Gastroesophageal sphincter (tissue), 3 donors: Measurements from ENCODE around the gene BDKRB1.

Experiments
- EP300 ChIP-seq: sonication (generic); formaldehyde crosslinking; IDR thresholded peaks from one replicate; pipeline ENCODE4 v1.6.1; 2017; ENCODE audit warnings: antibody characterized with exemption, mild to moderate bottlenecking
- POLR2A ChIP-seq, 2 donors: fragments of 450-650 bp; IDR thresholded peaks; one replicate each; pipeline ENCODE4 v1.6.1; 2017; ENCODE audit warnings: antibody characterized with exemption in 2 of 2, mild to moderate bottlenecking in 2 of 2, moderate library complexity in 1 of 2
- POLR2AphosphoS5 ChIP-seq: sonication (generic); formaldehyde crosslinking; IDR thresholded peaks from one replicate; pipeline ENCODE4 v1.6.1; 2017; ENCODE audit warnings: antibody characterized with exemption
- TF ChIP-seq, protein P1 (sequence below), 4 experiments: fragments of 200-600 bp in 2 of 4; fragments of 450-650 bp in 2 of 4; sonication (generic) in 1 of 4; IDR thresholded peaks; one replicate each; pipeline ENCODE4 v1.5.1; 2017 to 2019; ENCODE audit warnings: antibody characterized with exemption in 4 of 4, mild to moderate bottlenecking in 2 of 4, moderate library complexity in 2 of 4

DNA sequence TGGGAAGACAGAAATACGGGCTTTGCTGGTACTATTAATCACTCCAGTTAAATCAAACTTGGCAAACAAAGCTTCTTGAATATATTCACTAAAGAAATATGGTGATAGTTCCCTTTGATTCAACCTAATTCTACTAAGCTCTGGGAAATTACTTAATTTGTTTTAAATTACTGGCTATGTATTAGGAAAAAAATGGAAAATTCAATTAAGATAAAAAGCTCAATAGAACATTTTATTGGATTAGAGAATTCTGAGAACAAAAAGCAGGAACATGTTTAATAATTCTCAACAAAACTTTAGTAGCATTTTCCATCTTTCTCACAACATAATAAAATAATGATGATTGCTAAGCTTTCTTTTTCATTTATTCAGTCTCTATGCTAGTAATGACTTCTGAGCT is 30.2 kb downstream of the BDKRB1 start:
- TF ChIP-seq, protein P1, sequence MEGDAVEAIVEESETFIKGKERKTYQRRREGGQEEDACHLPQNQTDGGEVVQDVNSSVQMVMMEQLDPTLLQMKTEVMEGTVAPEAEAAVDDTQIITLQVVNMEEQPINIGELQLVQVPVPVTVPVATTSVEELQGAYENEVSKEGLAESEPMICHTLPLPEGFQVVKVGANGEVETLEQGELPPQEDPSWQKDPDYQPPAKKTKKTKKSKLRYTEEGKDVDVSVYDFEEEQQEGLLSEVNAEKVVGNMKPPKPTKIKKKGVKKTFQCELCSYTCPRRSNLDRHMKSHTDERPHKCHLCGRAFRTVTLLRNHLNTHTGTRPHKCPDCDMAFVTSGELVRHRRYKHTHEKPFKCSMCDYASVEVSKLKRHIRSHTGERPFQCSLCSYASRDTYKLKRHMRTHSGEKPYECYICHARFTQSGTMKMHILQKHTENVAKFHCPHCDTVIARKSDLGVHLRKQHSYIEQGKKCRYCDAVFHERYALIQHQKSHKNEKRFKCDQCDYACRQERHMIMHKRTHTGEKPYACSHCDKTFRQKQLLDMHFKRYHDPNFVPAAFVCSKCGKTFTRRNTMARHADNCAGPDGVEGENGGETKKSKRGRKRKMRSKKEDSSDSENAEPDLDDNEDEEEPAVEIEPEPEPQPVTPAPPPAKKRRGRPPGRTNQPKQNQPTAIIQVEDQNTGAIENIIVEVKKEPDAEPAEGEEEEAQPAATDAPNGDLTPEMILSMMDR (IDR thresholded peaks at IDR 0.05) = no peak
- no peak for TF ChIP-seq POLR2AphosphoS5
- TF ChIP-seq POLR2A (IDR thresholded peaks at IDR 0.05) = no peak
- no peak for TF ChIP-seq EP300
